Ovary (tissue), 3 donors: ENCODE results near the gene HGS.

Experiments
- CTCF ChIP-seq, 3 donors: fragments of 450-650 bp in 2 of 3; fragments of 200-600 bp in 1 of 3; IDR thresholded peaks; one replicate each; pipeline versions ENCODE4 v1.5.1 to v1.8.0; 2016 to 2022; ENCODE audit warnings: antibody characterized with exemption in 3 of 3, mild to moderate bottlenecking in 1 of 3
- EP300 ChIP-seq: sonication (generic); formaldehyde crosslinking; IDR thresholded peaks from one replicate; pipeline ENCODE4 v1.6.1; 2017; ENCODE audit warnings: antibody characterized with exemption
- POLR2A ChIP-seq: fragments of 450-650 bp; IDR thresholded peaks from one replicate; pipeline ENCODE4 v1.6.1; 2017; ENCODE audit warnings: antibody characterized with exemption, mild to moderate bottlenecking, moderate library complexity
- donor health status: DM: no; HTN: no; CAD: no.

GRCh38 chr17:81734405-81735263 is 50.8 kb downstream of the HGS start:
- TF ChIP-seq EP300 (no peak), CTCF (IDR thresholded peaks at IDR 0.05) (no peak), POLR2A (no peak)
